Stimulated activated CD4-positive, alpha-beta T cell treated with anti-CD3 and anti-CD28 coated beads, TNF-alpha, amount 100 ng/mL, for 1 hour (primary cell): ENCODE data around the gene TMEM14A.
"Not testable (repeated sequence)": the region's sequence is repeated elsewhere in the genome, so short reads cannot be mapped to it uniquely, and the experiment has no call there.

ENCODE experiments used
- DNase-seq, 3 donors: peaks; one replicate each; pipeline ENCODE4 v3.0.0-alpha.2; 2020; ENCODE audit warnings: low read depth in 3 of 3, low spot score in 1 of 3

The TMEM14A gene

DNA sequence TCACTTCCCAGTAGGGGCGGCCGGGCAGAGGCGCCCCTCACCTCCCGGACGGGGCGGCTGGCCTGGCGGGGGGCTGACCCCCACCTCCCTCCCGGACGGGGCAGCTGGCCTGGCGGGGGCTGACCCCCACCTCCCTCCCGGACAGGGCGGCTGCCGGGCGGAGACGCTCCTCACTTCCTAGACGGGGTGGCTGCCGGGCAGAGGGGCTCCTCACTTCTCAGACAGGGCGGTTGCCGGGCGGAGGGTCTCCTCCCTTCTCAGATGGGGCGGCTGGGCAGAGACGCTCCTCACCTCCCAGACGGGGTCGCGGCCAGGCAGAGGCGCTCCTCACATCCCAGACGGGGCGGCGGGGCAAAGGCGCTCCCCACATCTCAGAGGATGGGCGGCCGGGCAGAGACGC, 15.0 kb upstream of the TMEM14A start:
- not testable (repeated sequence) for DNase-seq

- no peak for DNase-seq
Observed at GRCh38 chr6:52657870-52658269, 13.0 kb upstream of the TMEM14A start.

DNA sequence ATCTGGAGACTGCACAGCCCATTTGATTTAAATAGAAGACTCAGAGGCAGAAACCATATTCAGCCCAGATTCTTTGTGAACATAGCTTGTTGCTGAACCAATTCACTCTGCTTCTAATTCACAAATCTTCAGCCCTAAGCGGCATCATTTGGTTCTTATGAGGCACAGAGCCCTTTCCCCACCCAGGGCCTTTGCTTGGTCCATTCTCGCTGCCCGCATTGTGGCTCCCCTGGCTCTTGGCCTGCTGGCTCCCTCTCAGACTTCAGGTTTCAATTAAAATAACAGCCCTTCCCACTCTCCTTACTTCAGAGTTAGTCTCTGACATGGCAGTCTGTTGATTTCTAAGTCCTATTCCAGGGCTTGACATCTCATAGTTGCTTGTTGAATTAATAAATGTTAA, 9.4 kb upstream of the TMEM14A start:
- DNase-seq: no peak

DNA sequence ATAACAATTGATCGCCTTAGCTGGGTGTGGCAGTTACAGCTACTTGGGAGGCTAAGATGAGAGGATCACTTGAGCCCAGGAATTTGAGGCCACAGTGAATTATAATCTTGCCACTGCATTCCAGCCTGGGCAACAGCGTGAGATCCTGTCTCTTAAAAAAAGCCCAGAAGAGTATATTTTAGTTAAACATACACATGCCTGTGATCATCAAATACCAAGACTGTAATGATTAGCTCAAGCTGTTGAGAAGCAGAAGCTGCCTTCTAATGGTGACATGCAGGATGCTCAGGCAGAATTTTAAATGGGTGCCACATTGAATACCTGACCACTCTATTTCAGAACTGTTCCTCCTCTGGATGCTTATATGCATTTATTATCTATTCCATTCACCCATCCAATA, 8.9 kb upstream of the TMEM14A start:
- no peak for DNase-seq

- DNase-seq: peak in 1 of 3 donors; percentile 28
Observed at GRCh38 chr6:52663120-52663935, 7.6 kb upstream of the TMEM14A start.

DNA sequence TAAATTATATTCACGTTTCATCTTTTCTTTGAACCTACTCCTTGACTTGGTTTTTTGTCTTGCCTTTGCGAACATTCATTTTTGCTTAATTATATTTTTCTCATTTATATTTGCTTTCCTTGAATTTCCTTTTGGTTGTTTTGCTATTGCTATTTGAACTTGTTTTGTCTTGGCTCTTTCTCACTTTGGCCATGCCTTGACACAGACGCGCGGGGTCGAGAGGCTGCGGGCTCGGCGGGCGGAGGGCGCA, 7.1 kb upstream of the TMEM14A start:
- DNase-seq: no peak

GRCh38 chr6:52664186-52664990, 6.5 kb upstream of the TMEM14A start:
- DNase-seq: peak in 1 of 3 donors; percentile 27

GRCh38 chr6:52664991-52665686, 5.8 kb upstream of the TMEM14A start:
- DNase-seq: no peak

DNA sequence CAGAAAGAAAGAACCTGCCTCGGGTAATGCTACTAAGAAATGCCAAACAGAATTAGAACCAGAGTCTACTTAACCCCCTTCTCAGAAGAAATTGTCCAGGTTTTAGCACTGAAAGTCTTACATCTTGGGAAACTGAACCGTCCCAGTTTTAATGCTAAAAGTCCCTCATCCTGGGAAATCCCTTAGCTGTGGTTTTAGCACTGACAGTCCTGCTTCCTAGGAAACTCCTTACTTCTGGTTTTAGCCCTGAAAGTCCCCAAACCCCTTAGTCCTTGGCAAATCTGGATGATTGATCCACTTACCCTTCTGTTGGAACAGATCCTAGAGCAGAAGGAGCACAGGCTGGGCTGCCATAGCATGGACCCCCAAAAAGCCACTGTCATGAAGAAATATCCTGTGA, 4.8 kb upstream of the TMEM14A start:
- no peak for DNase-seq

DNA sequence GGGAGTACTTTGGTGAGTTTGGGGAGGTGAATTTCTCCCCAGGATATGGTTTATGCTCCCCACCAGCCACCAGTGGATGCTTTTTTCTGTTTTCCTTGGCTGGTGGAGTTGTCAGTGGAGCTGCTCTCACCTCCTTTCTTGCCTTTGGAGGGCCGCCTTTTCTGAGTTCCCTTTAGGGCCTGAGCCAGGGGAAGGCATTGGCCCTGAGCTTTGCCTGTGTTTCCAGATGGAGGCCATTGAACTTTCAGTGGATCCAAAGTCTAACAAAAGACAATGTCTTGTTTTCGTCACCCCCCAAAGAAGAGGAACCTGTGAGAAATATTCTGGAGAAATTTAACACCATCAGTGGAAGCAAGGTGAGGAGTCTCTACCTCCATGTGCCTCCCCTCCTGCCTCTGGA, 4.4 kb upstream of the TMEM14A start:
- no peak for DNase-seq

DNA sequence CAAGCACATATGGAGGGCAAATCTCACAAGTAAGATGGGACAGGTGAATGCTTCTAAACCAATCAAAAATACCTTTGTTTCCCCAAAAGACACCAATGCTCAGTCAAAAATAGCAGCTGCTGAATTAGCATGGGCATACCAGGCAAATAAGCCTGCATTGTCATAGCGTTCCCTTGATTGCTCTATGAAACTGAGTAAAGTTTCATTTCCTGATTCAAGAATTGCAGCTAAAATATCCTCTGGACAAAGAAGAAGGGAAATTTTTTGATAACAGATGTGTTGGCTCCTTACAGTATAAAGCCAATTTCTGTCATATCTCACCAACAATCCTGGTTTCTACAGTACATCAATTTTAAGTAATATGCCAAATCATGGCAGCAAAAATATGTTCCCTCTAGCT, 3.3 kb upstream of the TMEM14A start:
- no peak for DNase-seq

- no peak for DNase-seq
Observed at GRCh38 chr6:52671676-52672075, 763 bp downstream of the TMEM14A start.

- no peak for DNase-seq
Observed at GRCh38 chr6:52672412-52673025, 1.6 kb downstream of the TMEM14A start.

DNA sequence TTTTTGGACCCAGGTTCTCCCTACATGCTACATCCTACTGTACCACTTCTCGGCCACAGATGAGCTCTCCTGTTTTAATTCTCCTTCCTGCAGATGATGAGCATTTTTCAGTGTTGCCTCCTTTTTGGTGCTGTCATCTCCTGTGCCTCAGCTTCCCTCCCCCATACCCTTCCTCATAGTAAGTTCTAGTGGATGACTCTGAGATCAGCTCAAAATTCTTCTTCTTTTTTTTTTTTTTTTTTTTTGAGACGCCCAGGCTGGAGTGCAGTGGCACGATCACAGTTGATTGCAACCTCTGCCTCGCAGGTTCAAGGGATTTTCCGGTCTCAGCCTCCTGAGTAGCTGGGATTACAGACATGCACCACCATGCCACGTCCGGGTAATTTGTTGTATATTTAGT, 3.8 kb downstream of the TMEM14A start:
- DNase-seq: no peak

DNA sequence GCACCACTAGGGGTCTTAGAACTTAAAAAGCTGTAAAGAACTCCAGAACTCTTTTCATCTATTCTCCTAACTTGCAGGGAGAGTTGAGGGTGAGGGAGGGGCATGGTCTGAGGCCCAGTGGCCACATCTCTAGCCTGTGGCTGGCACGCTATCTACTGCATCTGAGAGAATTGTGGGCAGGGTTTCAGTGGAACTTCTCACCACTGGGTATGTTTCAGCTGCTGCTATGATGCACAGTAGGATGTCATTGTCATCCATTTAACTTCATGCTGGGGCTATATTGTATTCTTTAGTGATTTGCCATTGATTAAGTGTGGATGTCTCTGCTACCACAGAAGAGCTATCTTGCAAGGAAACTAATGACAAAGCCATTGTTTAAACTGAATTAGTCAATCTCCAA, 4.5 kb downstream of the TMEM14A start:
- DNase-seq: no peak

DNA sequence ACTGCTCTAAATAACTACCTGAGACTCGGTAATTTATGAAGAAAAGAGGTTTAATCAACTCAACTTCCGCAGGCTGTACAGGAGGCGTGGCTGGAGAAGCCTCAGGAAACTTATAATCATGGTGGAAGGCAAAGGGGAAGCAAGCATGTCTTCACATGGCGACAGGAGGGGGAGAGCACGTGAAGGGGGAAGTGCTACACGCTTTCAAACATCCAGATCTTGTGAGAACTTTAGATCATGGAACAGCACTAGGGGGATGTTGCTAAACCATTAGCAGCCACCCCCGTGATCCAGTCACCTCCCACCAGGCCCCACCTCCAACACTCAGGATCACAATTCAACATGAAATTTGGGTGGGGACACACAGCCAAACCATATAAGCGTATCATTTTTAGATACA, 5.7 kb downstream of the TMEM14A start:
- DNase-seq: not testable (repeated sequence)

DNA sequence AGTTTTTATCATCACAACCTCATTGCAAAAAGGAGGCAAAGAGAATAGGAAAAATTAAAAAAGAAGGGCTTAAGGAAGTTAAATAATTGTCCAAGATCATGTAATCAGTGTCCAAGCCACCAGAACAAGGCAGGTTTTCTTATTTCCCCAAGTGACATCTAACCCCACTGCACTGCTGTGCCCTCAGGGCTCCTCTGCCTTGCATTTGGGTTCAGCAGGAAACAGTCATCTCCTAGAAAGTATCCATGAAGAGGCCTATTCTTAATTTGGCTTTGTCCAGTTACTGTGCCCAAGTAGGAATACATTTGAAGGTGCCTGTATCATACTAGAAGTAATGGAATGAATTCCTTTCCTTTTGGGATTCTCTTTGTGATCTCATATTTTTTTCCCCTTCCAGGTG, 10.5 kb downstream of the TMEM14A start:
- no peak for DNase-seq

GRCh38 chr6:52686878-52687699, 16.2 kb downstream of the TMEM14A start:
- DNase-seq: no peak

- no peak for DNase-seq
Observed at GRCh38 chr6:52689857-52690256, 18.9 kb downstream of the TMEM14A start.

DNA sequence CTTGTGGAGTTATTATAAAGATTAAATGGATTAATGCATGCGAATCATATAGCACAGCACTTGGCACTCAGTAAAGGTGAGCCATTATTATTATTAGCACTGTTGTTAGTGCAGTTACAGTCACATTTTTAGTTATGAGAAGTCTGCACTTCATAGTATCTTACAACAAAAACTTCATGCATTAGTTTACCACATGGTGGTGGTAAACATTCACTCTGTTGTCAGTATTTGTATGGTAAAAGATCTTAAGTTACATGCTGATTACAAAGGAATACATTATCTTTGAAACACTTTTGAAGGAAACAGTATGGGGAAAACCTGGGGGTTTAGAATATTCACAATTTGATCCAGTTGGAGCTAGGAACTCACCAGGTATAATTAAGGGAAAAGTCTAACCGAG, 20.8 kb downstream of the TMEM14A start:
- DNase-seq: no peak

GRCh38 chr6:52693773-52694172, 22.9 kb downstream of the TMEM14A start:
- no peak for DNase-seq
